ENCODE results near the gene CHRNB4. TPM values are rescaled to one million over a fixed set of nuclear protein-coding genes. Genes with fewer than 3 reads are reported as not detected.
A peak's percentile ranks its signal among the peaks of the same experiment; 100 is the strongest.
"Not testable (repeated sequence)": the region's sequence is repeated elsewhere in the genome, so short reads cannot be mapped to it uniquely, and the experiment has no call there.

The CHRNB4 gene, protein sequence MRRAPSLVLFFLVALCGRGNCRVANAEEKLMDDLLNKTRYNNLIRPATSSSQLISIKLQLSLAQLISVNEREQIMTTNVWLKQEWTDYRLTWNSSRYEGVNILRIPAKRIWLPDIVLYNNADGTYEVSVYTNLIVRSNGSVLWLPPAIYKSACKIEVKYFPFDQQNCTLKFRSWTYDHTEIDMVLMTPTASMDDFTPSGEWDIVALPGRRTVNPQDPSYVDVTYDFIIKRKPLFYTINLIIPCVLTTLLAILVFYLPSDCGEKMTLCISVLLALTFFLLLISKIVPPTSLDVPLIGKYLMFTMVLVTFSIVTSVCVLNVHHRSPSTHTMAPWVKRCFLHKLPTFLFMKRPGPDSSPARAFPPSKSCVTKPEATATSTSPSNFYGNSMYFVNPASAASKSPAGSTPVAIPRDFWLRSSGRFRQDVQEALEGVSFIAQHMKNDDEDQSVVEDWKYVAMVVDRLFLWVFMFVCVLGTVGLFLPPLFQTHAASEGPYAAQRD
- total RNA-seq (0.09 TPM), polyA plus RNA-seq (ENCODE audit: insufficient read depth in 1 of 8, insufficient read length in 8 of 8, low replicate concordance in 1 of 8) (1 to 10 TPM in 4 of 8 donors, under 1 TPM in 4; 0.39 to 1.4 (median 0.99) TPM)
- long read RNA-seq, donor 1 = 0 reads
- long read RNA-seq, donor 2 = 0 reads
- long read RNA-seq, donor 3 = 0 reads
- long read RNA-seq, donor 4 = 0 reads
- long read RNA-seq, donor 5 = 0 reads
- long read RNA-seq, donor 6 = 0 reads
- long read RNA-seq, donor 7 = 0 reads
- long read RNA-seq, donor 8 = 0 reads
- long read RNA-seq, donor 9 = 0 reads
- long read RNA-seq, donor 10 = 0 reads
- long read RNA-seq, donor 11 = 0 reads

DNA sequence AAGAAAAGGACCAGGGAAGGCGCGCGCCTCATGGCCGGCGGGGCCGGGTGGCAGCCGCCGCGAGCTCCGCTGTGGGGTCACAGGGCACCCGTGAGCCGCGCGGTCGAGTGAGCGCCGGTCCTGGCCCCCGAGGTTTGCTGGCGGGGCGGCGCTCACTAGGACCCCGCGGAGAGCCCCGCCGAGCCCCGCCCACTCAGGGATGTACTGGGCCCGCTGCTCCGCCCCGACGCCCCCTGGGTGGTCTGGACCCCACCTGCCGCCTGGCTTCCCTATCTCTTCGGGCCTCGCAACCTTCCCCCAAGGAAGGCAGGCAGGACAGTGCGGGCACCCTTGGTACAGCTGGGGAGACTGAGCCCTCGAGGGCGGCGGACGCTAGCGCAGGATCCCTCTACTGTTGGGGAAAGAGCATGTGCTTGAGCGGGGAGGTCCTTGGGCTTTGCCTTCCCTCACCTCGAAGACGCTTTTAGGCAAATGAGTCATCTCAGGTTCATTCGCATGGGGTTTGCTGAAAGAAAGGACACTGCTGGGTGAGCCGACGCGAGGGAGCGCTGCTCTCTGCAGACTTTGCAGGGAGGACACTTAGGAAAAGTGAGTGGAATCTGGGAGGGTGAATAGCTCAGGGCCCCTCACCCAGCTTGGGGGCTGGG is at the start of gene CHRNB4:
TSS of gene CHRNB4 (minus strand) at position 109 of the 647 bp plus-strand sequence. CDS start at position 32, 77 bp downstream.
- H3K4me3 ChIP-seq (ENCODE audit: low read length) = peak within 1 kb of the TSS; percentile 41
- no peaks in the 10 kb centered on the region for H3K9me3 ChIP-seq (replicated peaks; ENCODE audit: control insufficient read depth, low read depth, low read length)
- no peaks in the 10 kb centered on the region for H3K36me3 ChIP-seq (ENCODE audit: control insufficient read depth, insufficient read depth, low read length)
- peaks cover 17% of the 10 kb centered on the region for H3K4me1 ChIP-seq (ENCODE audit: control insufficient read depth, insufficient read depth, low read length)
- peak; percentile 43 for DNase-seq
- 3% methylated on average over 47 of the region's 47 CpGs for WGBS (ENCODE audit: insufficient coverage)
- H3K27ac ChIP-seq (ENCODE audit: low read length) = no peak within 1 kb of the TSS
- H3K27me3 ChIP-seq (ENCODE audit: control insufficient read depth, insufficient read depth, low read length) = peaks cover 28% of the 10 kb centered on the region

DNA sequence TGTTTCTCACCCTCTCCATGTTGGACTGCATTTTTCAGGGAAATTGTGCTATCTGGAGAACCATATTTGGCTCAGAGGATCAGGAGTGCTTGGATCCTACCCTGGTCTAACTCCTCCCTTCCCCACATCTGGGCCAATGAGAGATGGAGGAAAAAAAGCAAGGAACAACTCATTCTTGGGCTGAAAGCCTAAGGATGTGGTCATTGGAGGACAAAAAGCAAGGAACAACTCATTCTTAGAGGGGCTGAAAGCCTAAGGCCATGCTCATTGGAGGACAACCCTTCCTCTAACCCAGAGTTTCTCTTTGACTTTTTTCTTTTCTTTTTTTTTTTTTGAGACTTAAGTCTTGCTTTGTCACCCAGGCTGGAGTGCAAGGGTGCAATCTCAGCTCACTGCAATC is 48.6 kb upstream of the CHRNB4 start:
- Histone ChIP-seq H3K9me3 (replicated peaks; ENCODE audit: control insufficient read depth, low read depth, low read length) (no peaks in the 10 kb centered on the region), H3K27ac (ENCODE audit: low read length) (no peak overlapping the region), H3K4me3 (ENCODE audit: low read length) (no peak overlapping the region), H3K27me3 (ENCODE audit: control insufficient read depth, insufficient read depth, low read length) (peaks cover 2% of the 10 kb centered on the region), H3K36me3 (ENCODE audit: control insufficient read depth, insufficient read depth, low read length) (no peaks in the 10 kb centered on the region), H3K4me1 (ENCODE audit: control insufficient read depth, insufficient read depth, low read length) (peaks cover 25% of the 10 kb centered on the region)
- peak; percentile 51 for DNase-seq

DNA sequence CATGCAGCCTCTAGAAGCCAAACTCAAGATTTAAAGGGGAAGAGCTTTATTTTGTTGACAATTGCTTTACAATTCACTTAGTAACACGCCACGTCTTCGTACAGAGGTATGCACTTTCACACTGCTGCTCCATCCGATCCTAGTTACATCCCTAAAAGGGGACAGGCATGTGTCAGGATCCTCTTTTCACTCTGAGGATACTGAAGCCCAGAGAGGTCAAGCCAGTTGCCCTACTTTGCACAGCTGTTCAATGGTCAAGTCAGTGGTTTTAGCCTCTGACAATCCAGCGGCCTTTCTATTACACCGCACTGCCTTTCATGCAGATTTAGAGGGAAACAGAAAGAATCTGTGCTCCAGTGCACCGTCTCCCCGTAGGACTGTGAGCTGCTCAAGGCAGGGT is 44.9 kb upstream of the CHRNB4 start:
- H3K36me3 ChIP-seq (ENCODE audit: control insufficient read depth, insufficient read depth, low read length) = no peaks in the 10 kb centered on the region
- H3K27ac ChIP-seq (ENCODE audit: low read length) = peak overlapping the region; percentile 71
- WGBS (ENCODE audit: insufficient coverage) = 55% methylated on average over 4 of the region's 8 CpGs
- no peaks in the 10 kb centered on the region for H3K9me3 ChIP-seq (replicated peaks; ENCODE audit: control insufficient read depth, low read depth, low read length)
- H3K4me3 ChIP-seq (ENCODE audit: low read length) = no peak overlapping the region
- no peak for DNase-seq
- H3K4me1 ChIP-seq (ENCODE audit: control insufficient read depth, insufficient read depth, low read length) = peaks cover 25% of the 10 kb centered on the region
- no peaks in the 10 kb centered on the region for H3K27me3 ChIP-seq (ENCODE audit: control insufficient read depth, insufficient read depth, low read length)

DNA sequence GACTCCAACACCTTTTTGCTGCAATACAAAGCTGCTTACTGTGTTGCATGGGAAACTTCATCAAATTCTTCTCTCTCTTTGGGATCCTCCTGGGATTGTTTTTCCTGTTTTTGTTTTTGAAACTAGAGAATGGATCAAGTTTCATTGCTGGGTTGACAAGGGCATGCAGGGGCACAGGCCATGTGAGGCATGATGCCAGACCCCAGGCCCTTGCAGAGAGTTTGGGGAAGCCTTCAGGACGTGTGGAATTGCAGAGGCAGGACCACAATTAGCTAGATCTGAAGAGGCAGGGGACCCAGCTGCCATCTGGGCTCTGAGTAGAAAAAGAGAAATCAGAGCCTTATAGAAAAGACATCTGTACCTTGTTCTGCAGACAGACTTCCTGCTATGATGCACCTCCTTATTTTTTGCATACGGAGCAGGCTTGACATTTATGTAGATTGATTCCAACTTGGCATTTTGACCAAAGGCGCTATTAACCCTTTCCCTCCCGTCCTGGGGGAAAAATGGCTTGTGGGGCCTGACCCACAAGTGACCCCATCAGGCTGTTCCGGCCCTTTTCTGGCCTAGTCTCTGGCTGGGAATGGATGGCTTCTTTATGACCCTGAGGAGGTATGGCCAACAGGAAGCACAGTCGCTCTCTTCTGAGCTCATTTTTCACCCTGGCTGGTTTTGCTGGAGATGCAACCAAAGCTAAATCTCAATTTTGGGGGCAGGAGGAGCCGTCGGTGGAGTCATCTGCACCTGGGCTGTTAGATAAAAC is 44.3 kb upstream of the CHRNB4 start:
- 3% methylated on average over 5 of the region's 8 CpGs for WGBS (ENCODE audit: insufficient coverage)
- peak overlapping the region; percentile 71 for H3K27ac ChIP-seq (ENCODE audit: low read length)
- H3K36me3 ChIP-seq (ENCODE audit: control insufficient read depth, insufficient read depth, low read length) = no peaks in the 10 kb centered on the region
- H3K4me3 ChIP-seq (ENCODE audit: low read length) = no peak overlapping the region
- no peaks in the 10 kb centered on the region for H3K27me3 ChIP-seq (ENCODE audit: control insufficient read depth, insufficient read depth, low read length)
- no peaks in the 10 kb centered on the region for H3K9me3 ChIP-seq (replicated peaks; ENCODE audit: control insufficient read depth, low read depth, low read length)
- H3K4me1 ChIP-seq (ENCODE audit: control insufficient read depth, insufficient read depth, low read length) = peaks cover 31% of the 10 kb centered on the region
- peak; percentile 77 for DNase-seq

DNA sequence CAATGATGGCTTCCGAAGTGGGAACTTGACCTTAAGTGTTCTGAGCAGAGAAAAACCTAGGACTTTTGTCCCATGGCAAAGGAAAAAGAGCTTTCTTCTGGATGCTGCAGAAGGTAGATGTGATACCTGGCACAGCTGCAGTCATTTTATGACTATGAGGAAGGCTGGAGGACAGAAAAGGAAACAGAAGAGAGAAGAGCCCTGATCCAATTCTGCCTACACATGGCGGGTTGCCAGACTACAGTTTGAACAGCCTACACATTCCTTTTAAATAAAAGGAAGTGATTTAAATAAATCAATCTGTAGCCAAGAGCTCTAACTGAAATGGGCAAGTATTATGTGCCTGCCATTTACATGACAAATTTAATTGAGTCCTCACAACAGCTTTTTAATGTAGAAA is 43.6 kb upstream of the CHRNB4 start:
- peak overlapping the region; percentile 71 for H3K27ac ChIP-seq (ENCODE audit: low read length)
- 100% methylated on average over 1 of the region's 2 CpGs for WGBS (ENCODE audit: insufficient coverage)
- peak; percentile 7 for DNase-seq

DNA sequence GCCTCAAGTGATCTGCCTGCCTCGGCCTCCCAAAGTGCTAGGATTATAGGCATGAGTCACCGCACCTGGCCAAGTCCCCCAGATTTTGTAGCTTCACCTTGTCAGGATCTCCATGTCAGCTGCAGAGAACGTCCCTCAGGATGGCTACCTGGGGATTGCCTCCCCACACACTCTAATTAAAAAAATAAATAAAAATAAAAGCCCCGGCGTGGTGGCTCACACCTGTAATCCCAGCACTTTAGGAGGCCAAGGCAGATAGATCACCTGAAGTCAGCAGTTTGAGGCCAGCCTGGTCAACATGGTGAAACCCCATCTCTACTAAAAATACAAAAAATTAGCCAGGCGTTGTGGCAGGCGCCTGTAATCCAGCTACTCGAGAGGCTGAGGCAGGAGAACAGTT is 42.6 kb upstream of the CHRNB4 start:
- H3K9me3 ChIP-seq (replicated peaks; ENCODE audit: control insufficient read depth, low read depth, low read length); H3K4me3 ChIP-seq (ENCODE audit: low read length): not testable (repeated sequence)
- 89% methylated on average over 4 of the region's 8 CpGs for WGBS (ENCODE audit: insufficient coverage)

More for the DNA sequence above, 43.6 kb upstream of the CHRNB4 start:
- H3K27me3 ChIP-seq (ENCODE audit: control insufficient read depth, insufficient read depth, low read length) = no peaks in the 10 kb centered on the region
- peaks cover 32% of the 10 kb centered on the region for H3K4me1 ChIP-seq (ENCODE audit: control insufficient read depth, insufficient read depth, low read length)
- no peak overlapping the region for H3K4me3 ChIP-seq (ENCODE audit: low read length)
- H3K9me3 ChIP-seq (replicated peaks; ENCODE audit: control insufficient read depth, low read depth, low read length) = no peaks in the 10 kb centered on the region
- no peaks in the 10 kb centered on the region for H3K36me3 ChIP-seq (ENCODE audit: control insufficient read depth, insufficient read depth, low read length)

DNA sequence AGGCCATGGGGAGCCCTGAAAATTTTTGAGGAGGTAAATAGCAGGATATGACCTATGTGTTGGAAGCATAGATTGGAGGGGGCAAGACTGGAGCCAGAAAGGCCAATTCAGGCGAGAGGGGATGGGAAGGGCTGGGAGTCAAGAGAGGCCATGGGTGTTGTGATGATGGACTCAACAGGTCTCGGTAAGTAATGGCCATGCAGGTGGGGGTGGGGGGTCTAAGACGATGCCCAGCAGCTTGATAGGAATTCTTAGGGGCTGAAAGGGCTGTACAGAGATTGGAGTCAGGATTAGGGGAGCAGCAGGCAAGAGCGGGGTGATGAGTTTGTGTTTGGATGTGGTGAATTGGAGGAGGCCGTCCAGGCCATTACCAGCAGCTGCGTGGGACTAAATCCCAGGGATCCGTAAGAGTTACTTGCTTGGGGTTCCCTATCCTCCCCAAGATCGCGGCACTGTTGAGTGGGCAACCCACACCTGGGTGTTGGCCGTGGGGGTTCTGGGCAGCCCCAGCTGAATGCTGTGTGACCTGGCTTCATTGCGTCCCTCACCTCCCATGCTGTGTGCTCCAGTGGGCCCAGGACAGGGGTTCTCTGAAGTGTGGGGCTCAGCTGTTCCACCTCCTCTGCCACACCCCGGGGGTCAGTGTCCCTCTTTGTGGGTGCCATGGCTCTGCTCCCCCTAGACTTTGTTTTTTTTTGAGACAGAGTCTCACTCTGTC is 41.8 kb upstream of the CHRNB4 start:
- H3K36me3 ChIP-seq (ENCODE audit: control insufficient read depth, insufficient read depth, low read length) = no peaks in the 10 kb centered on the region
- peaks cover 32% of the 10 kb centered on the region for H3K4me1 ChIP-seq (ENCODE audit: control insufficient read depth, insufficient read depth, low read length)
- no peaks in the 10 kb centered on the region for H3K27me3 ChIP-seq (ENCODE audit: control insufficient read depth, insufficient read depth, low read length)
- H3K27ac ChIP-seq (ENCODE audit: low read length) = no peak overlapping the region
- DNase-seq = no peak
- WGBS (ENCODE audit: insufficient coverage) = 92% methylated on average over 11 of the region's 12 CpGs
- H3K9me3 ChIP-seq (replicated peaks; ENCODE audit: control insufficient read depth, low read depth, low read length) = no peaks in the 10 kb centered on the region
- no peak overlapping the region for H3K4me3 ChIP-seq (ENCODE audit: low read length)

More for the DNA sequence above, 42.6 kb upstream of the CHRNB4 start:
- not testable (repeated sequence) for H3K36me3 ChIP-seq (ENCODE audit: control insufficient read depth, insufficient read depth, low read length); H3K27ac ChIP-seq (ENCODE audit: low read length); H3K27me3 ChIP-seq (ENCODE audit: control insufficient read depth, insufficient read depth, low read length); DNase-seq
- H3K4me1 ChIP-seq (ENCODE audit: control insufficient read depth, insufficient read depth, low read length) = peaks cover 32% of the 10 kb centered on the region

DNA sequence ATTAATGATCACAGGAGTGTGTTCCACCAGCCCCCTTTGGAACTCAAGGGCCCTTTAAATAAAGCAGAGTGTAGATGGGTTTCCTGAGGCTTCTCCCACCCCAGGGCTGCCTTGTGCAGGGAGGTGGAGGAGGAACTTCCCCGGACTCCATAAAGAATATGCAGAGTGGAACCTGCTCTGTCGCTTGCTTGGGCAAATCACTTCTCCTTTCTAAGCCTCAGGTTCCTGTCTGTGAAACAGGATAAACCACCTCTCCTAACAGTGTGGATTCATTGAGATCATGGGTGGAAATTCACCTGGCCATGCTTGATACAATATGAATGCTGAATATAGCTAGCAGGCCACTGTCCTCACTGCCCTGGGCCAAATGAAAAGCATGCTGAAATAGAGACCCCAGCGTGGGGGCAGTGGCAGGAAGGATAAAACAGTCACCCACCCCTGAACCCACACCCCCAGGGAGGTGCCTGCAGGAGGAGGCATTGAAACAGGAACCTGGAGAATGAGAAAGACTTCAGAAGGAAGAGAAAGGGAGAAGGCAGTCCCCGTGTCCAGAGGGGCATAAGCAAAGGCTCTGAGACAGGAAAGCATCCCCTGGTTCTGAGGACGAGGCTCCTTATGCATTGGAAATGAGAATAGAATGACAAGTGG is 41.1 kb upstream of the CHRNB4 start:
- DNase-seq = peak; percentile 6

More for the DNA sequence above, 41.1 kb upstream of the CHRNB4 start:
- Histone ChIP-seq H3K36me3 (ENCODE audit: control insufficient read depth, insufficient read depth, low read length) (no peaks in the 10 kb centered on the region), H3K27me3 (ENCODE audit: control insufficient read depth, insufficient read depth, low read length) (no peaks in the 10 kb centered on the region), H3K4me3 (ENCODE audit: low read length) (no peak overlapping the region), H3K27ac (ENCODE audit: low read length) (no peak overlapping the region), H3K4me1 (ENCODE audit: control insufficient read depth, insufficient read depth, low read length) (peaks cover 32% of the 10 kb centered on the region), H3K9me3 (replicated peaks; ENCODE audit: control insufficient read depth, low read depth, low read length) (no peaks in the 10 kb centered on the region)
- WGBS (ENCODE audit: insufficient coverage) = 47% methylated on average over 2 of the region's 5 CpGs
